Hepatocyte (in vitro differentiated cells): ENCODE data around the gene FNBP1L.

Experiments
- EZH2 ChIP-seq: fragments of 200-600 bp; sonication (generic); IDR thresholded peaks from 2 replicates; pipeline ENCODE4 v1.6.1; 2016; ENCODE audit warnings: antibody characterized with exemption, mild to moderate bottlenecking, borderline replicate concordance
- EZH2phosphoT487 ChIP-seq: fragments of 200-600 bp; sonication (generic); IDR thresholded peaks from one replicate; pipeline ENCODE4 v1.6.1; 2018; ENCODE audit warnings: antibody characterized with exemption, mild to moderate bottlenecking, low read depth, moderate library complexity; ENCODE audit not compliant: unreplicated experiment, severe bottlenecking
- TF ChIP-seq, protein P1 (sequence below): fragments of 200-600 bp; sonication (generic); IDR thresholded peaks from 2 replicates; pipeline ENCODE4 v1.5.1; 2016; ENCODE audit warnings: antibody characterized with exemption, mild to moderate bottlenecking; ENCODE audit not compliant: poor library complexity

DNA sequence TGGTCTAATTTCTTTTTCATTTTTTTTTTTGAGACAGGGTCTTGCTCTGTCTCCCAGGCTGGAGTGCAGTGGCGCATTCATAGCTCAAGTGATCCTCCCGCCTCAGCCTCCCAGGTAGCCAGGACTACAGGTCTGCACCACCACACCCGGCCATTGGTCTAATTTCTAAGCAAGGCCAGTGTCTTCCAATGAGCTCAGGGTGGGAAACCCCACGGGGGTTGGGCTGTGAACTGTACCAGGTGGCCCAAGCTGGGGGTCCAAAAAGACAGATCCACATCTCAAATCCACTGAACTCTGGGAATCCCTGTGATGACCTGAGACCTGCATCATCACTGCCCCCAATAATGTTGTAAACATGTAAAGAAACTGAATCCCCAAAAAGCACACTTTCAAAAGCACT is 154.2 kb downstream of the FNBP1L start:
- TF ChIP-seq EZH2 = no peak
- TF ChIP-seq, protein P1, sequence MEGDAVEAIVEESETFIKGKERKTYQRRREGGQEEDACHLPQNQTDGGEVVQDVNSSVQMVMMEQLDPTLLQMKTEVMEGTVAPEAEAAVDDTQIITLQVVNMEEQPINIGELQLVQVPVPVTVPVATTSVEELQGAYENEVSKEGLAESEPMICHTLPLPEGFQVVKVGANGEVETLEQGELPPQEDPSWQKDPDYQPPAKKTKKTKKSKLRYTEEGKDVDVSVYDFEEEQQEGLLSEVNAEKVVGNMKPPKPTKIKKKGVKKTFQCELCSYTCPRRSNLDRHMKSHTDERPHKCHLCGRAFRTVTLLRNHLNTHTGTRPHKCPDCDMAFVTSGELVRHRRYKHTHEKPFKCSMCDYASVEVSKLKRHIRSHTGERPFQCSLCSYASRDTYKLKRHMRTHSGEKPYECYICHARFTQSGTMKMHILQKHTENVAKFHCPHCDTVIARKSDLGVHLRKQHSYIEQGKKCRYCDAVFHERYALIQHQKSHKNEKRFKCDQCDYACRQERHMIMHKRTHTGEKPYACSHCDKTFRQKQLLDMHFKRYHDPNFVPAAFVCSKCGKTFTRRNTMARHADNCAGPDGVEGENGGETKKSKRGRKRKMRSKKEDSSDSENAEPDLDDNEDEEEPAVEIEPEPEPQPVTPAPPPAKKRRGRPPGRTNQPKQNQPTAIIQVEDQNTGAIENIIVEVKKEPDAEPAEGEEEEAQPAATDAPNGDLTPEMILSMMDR = no peak
- no peak for TF ChIP-seq EZH2phosphoT487
